ENCODE measurements around the gene PGK1. TPM values are rescaled to one million over a fixed set of nuclear protein-coding genes. Genes with fewer than 3 reads are reported as not detected.
"Not testable (repeated sequence)": the region's sequence is repeated elsewhere in the genome, so short reads cannot be mapped to it uniquely, and the experiment has no call there.

PGK1 gene
- 100 to 1,000 TPM in 2 of 3 donors, 10 to 100 TPM in 1; 63.5 to 217 (median 145) TPM for polyA plus RNA-seq

DNA sequence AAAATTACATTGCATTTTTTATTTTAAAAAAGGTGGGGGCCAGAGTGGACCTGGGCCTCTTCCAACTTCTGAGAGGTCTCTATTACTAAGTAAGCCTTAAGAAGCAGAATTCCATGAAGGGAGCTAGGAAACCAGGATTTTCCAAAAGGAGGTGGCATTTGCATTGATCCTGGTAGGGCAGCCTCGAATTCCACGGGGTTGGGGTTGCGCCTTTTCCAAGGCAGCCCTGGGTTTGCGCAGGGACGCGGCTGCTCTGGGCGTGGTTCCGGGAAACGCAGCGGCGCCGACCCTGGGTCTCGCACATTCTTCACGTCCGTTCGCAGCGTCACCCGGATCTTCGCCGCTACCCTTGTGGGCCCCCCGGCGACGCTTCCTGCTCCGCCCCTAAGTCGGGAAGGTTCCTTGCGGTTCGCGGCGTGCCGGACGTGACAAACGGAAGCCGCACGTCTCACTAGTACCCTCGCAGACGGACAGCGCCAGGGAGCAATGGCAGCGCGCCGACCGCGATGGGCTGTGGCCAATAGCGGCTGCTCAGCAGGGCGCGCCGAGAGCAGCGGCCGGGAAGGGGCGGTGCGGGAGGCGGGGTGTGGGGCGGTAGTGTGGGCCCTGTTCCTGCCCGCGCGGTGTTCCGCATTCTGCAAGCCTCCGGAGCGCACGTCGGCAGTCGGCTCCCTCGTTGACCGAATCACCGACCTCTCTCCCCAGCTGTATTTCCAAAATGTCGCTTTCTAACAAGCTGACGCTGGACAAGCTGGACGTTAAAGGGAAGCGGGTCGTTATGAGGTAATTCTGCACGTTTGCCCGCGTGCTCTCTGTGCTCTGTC lies at the start of gene PGK1:
PGK1 (plus strand) TSS at position 626 of the 824 bp plus-strand sequence; CDS start at position 719, 93 bp downstream.
- WGBS, 3 donors = 0 to 28% (median 1%) methylated on average over 49 to 72 of the region's 72 CpGs
- H3K27ac ChIP-seq (ENCODE audit: low read depth, low read length) = peak within 1 kb of the TSS; percentile 92

DNA sequence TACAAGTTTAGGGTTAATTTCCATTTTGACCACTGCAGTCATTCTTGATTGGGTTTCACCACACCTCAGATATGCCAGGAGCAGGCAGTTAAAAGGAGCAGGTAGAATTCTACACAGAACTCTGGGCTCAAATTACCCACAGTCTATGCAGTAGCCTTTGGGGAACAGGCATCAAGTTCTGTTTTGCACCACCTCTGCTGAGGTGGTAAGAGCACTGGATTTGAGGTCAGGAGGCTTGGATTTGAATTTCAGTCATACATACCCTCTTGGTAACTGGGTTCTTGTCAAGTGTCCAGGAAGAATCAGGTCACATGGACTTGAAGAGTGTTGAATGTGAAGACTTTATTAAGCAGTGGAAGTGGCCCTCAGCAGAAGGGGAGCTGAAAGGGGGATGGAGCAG lies 40.4 kb upstream of the PGK1 start:
- no peak overlapping the region for H3K27ac ChIP-seq (ENCODE audit: low read depth, low read length)

DNA sequence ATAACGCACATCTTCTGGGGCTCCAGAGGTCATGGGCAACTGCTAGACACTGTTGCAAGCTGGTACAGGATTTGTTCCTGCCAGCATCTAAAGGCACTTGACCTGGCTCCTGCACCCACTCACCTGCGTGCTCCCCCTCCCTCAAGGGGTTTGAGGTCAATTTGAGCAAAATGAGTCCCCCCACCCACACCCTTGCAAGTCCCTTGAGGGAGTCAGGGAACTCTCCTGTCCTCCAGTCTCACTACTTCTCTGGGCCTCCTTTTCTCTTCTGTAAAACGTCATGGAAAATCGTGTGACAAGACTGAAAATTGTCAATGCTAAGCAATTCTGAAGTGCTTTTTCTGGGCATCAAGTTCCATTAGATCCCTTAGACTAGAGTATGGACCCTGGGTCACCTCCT lies 39.9 kb upstream of the PGK1 start:
- H3K27ac ChIP-seq (ENCODE audit: low read depth, low read length) = no peak overlapping the region
- 73 to 91% (median 91%) methylated on average over 3 to 4 of the region's 4 CpGs for WGBS, 3 donors

DNA sequence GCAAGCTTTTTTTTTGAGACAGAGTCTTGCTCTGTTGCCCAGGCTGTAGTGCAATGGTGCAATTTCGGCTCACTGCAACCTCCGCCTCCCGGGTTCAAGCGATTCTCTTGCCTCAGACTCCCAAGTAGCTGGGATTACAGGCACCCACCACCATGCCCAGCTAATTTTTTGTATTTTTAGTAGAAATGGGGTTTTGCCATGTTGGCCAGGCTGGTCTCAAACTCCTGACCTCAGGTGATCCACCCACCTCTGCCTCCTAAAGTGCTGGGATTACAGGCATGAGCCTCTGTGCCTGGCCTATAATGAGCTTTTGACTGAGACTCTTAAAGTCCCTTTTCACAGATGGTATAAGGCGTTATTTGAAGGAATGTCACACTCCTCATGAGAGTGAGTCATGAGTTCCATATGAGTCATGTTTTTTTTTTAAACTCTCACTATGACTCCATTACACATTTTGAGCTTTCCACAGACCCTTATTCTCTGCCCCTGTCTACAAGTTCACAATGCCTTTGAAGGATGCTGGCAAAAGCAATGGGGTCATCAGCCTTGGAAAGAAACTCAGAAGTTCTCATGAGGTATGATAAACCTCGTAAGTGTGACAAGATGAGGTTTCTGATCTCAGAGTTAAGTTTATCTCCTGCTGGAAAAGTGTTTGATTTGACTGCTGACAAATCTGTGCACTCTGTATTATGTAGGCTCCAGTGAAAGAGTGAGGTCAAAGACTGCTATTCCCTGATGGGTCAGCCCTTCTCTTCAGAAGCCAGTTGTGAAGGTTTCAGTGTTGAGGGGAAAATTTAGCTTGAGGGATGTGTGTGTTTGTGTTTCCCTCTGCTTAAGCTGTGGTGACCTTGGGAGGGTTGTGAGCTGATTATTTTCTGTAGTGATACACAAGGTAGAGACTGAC lies 39.1 kb upstream of the PGK1 start:
- not testable (repeated sequence) for H3K27ac ChIP-seq (ENCODE audit: low read depth, low read length)
- 76 to 86% (median 84%) methylated on average over 6 of the region's 6 CpGs for WGBS, 3 donors

DNA sequence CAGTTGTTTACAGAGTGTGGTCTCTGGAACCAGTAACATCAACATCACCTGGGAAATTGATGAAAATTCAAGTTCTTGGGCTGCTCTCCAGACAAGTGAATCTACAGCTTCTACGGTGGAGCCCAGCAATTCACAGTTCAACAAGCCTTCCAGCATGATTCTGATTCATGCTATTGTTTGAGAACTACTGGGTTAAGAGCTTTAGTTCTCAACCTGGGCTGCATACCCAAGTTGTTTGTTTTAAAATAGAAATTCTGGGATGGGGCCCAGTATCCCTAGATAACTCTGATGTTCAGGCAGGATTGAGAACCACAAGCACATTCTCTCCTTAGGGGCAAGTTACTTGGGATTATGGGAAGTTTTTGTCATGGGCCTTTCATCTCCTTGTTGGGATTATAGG lies 37.9 kb upstream of the PGK1 start:
- 67 to 88% (median 87%) methylated on average over 1 of the region's 1 CpG for WGBS, 3 donors
- H3K27ac ChIP-seq (ENCODE audit: low read depth, low read length) = no peak overlapping the region

DNA sequence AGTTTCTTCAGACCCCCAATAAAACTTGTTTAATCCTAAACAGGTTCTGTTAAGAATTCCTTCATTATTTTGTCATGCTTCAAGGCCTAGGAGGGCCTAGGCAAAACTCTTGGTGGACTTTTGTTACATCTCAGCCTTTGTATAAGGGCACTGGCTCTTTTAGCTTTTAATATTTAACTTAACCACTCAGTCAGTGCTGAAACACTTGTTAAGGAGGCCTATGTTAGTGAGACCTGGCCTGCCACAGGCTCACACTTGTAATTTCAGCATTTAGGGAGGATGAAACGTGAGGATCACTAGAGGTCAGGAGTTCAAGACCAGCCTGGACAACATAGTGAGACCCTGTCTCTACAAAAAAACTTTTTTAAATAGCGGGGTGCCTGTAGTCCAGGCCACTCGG lies 32.7 kb upstream of the PGK1 start:
- H3K27ac ChIP-seq (ENCODE audit: low read depth, low read length) = no peak overlapping the region
- 66 to 91% (median 80%) methylated on average over 3 of the region's 3 CpGs for whole genome bisulfite sequencing, 3 donors

DNA sequence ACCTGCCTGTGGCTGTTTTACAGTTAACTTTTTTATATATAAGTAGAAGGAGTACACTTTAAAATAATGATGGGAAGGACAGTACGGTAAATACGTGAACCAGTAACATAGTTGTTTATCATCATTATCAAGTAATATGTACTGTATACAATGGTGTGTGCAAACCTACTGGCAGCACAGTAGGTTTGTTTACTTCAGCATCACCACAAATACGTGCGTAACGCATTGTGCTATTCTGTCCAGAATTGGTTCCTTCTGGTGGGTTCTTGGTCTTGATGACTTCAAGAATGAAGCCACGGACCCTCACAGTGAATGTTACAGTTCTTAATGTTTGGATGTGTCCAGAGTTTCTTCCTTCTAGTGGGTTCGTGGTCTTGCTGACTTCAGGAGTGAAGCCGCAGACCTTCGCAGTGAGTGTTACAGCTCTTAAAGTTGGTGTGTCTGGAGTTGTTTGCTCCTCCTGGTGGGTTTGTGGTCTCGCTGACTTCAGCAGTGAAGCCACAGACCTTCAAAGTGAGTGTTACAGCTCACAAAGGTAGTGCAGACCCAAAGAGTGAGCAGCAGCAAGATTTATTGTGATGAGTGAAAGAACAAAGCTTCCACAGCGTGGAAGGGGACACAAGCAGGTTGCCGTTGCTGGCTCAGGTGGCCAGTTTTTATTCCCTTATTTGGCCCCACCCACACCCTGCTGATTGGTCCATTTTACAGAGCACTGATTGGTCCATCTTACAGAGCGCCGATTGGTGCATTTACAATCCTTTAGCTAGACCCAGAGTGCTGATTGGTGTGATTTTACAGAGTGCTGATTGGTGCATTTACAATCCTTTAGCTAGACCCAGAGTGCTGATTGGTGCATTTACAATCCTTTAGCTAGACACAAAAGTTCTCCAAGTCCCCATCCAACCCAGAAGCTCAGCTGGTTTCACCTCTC lies 30.6 kb upstream of the PGK1 start:
- H3K27ac ChIP-seq (ENCODE audit: low read depth, low read length) = not testable (repeated sequence)
- 89 to 92% (median 90%) methylated on average over 14 of the region's 14 CpGs for WGBS, 3 donors

DNA sequence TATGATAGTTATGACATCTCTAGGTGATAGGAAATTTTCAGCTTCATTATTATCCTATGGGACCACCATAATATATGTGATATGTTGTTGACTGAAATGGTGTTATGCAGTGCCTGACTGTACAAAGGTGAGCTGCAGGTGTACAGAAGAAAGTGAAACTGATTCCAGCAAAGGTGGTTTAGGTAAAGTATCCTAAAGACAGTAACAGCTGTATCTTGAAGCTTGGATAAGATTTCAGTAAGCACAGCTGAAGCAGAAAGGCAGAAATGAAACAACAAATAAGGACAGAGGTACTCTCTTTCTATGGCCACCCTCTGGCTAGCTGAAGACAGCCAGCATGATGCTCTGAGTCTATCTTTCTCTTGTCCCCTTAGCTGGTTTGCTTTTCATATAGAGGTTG lies 30.0 kb upstream of the PGK1 start:
- no peak overlapping the region for H3K27ac ChIP-seq (ENCODE audit: low read depth, low read length)

DNA sequence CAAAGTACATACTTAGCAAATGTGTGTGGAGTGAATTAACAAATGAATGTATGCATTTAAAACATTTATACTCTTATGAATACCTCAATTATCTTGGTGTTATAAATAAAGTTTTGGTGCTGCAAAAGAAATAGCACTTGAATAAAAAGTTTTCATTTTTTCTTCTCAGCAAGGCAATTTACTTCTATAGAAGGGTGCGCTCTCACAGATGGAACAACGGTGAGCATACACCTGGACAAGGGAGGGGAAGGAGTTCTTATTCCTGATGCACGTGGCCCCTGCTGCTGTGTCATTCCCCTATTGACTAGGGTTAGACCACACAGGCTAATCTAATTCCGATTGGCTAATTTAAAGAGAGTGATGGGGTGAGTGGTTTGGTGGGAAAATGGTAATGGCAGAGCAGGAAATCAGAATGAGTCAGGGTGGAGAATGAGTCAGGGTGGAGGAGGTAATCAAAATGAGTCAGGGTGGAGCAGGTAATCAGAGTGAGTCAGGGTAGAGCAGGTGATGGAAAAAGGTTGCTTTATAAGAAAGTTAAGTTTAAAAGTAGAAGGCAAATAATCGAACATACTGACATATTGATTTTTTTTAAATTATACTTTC lies 28.2 kb upstream of the PGK1 start:
- WGBS, 3 donors = 81 to 90% (median 83%) methylated on average over 5 of the region's 5 CpGs
- H3K27ac ChIP-seq (ENCODE audit: low read depth, low read length) = no peak overlapping the region

DNA sequence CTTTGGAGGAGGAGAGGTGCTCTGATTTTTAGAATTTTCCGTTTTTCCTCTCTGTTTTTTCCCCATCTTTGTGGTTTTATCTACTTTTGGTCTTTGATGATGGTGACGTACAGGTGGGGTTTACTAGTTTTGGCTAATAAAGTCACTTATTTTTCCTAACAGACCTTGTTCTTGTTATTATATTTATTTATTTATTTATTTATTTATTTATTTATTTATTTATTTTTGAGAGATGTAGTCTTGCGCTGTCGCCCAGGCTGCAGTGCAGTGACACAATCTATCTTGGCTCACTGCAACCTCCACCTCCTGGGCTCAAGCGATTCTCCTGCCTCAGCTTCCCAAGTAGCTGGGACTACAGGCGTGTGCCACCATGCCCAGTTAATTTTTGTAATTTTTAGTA lies 22.6 kb upstream of the PGK1 start:
- not testable (repeated sequence) for H3K27ac ChIP-seq (ENCODE audit: low read depth, low read length)
- 81 to 94% (median 93%) methylated on average over 6 of the region's 6 CpGs for WGBS, 3 donors

DNA sequence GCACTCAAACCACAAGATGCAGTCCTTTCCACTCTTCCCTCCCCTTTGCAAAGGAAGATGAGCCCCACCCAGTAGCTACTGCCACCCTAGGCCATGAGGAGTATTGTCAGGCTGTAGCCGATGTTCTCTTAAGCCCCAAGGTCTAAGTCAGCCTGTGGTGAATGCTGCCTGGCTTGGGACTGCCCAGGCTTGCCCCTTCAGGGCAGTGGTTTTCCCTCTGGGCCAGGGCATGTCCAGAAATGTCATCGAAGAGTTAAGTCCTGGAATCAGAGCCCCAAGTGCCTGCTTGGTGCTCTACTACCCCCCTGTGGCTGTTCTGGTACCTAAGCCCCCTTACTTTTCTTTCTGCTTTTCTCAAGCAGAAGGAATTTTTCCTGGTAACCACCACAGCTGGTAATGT lies 11.8 kb upstream of the PGK1 start:
- WGBS, 3 donors = 30 to 33% (median 31%) methylated on average over 2 of the region's 2 CpGs
- no peak overlapping the region for H3K27ac ChIP-seq (ENCODE audit: low read depth, low read length)

DNA sequence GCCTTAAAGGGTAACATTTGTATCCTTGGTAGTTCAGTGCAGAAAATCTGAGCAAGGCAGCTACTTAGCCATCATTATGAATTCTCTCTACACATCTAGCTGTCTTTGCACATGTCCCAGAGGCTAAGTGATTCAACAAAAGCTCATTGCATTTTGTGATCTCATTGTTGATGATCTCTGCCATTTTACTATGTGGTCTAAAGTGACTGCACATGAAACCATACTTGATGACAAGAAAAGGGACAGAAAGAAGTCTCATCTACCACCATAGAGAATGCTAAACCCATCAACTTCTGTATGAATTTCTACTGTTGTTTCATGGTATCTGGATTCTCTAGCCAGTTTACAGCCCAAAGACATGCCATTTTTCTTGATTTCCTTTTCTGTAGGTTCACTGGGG lies 5.9 kb upstream of the PGK1 start:
- H3K27ac ChIP-seq (ENCODE audit: low read depth, low read length) = no peak overlapping the region

DNA sequence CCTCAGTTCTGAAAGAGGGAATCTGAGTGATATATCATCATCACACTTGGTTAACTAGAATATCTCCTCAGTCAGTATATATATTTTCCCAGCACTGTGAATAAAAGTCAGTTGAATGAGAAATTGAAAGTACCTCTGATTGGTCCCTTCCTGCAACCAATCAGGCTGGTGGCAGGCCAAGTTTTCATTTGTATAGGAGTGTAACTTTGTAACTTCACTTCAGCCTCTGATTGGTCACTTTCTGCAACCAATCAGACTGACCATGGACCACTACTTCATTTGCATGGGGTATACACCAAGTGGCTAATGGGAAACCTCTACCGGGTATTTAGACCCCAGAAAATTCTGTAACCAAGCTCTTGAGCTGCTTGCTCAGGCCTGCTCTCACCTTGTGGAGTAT lies 2.0 kb upstream of the PGK1 start:
- no peak overlapping the region for H3K27ac ChIP-seq (ENCODE audit: low read depth, low read length)
- 63 to 100% (median 69%) methylated on average over 1 of the region's 1 CpG for WGBS, 3 donors

DNA sequence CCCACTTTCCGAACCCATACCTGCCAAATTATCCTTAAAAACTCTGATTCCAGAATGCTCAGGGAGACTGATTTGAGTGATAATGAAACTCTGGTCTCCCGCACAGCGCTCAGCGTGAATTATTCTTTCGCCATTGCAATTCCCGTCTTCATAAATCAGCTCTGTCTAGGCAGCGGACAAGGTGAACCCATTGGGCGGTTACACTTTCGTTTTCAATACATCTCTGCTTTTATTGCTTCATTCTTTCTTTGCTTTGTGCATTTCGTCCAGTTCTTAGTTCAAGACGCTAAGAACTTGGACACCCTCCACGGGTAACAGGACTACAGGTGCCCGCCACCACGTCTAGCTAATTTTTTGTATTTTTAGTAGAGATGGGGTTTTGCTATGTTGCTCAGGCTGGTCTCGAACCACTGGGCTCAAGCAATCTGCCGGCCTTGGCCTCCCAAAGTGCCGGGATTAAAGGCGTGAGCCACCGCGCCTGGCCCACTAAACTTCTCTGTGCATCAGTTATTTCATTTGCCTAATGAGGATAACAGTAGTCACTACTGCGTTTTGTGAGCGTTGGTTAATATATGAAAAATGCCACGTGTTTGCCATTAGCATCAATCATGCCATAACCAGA lies 936 bp upstream of the PGK1 start:
- H3K27ac ChIP-seq (ENCODE audit: low read depth, low read length) = peak overlapping the region; percentile 86
- WGBS, 3 donors = 68 to 72% (median 71%) methylated on average over 23 of the region's 23 CpGs

DNA sequence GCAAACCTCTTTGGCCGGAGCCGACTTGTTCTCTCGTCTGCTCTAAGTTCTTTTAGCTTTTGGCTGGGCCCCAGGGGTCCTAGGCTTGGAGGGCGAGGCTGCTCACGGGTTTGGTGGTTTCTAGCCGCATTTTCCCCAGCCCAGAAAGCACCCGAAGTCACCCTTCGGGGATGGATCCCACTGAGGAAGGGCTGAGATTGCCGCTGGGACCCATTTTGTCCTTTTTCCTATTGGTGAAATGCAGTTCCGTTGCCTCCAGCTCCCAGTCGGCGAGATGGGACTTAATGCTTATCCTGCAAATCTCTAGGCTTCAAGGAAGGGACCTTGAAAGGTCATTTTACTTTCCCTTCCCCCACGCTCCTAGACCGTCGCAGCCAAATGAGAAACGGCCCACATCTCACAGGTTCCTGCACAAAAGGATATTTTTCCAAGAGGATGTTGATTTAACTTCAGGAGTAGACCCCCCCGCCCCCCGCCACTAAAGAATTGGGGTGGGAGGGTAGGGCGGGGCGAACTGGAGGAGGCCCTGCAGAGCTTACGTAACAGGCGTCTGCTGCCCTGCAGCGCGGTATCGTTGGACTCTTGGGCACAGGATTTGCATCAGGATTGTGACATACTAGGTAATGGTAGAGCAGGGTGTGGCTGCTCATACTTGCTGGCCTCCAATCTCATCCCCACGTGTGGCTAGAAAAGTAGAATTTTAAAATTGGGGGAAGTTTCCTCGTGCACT lies 564 bp downstream of the PGK1 start:
- WGBS, 3 donors = 0 to 28% (median 1%) methylated on average over 22 to 27 of the region's 27 CpGs
- H3K27ac ChIP-seq (ENCODE audit: low read depth, low read length) = peak overlapping the region; percentile 92

DNA sequence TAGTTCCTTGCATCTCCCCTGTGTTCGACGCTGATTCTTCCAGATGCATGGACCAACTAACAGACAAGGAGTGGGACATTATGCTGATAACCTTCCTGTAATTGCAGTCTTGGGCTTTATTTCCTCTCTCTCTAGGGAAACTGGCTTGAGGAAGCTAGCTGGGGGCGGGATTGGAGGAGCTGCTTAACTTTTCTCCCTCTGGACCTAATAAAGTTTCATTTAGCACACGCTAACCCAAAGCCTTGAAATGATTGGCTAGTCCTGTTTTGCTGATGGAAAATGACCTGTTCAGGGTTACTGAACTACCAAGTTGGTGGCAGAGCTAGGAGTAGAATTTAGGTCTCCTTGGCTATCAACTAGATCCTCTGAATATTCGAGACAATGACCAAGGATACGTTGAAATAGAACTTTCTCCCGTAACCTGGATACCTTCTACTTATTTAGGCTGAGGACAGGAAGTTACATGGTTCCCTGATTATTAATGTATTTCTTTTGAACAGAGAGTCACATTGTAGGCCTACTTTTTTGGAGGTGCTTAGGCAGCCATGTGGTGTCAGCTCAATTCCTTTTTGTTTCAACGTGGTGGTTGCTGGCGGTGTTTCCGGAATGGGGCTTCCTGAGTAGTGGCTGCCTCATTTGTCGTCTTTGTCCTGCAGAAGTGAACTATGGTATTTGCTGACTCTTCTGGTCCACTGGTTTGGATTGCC lies 2.0 kb downstream of the PGK1 start:
- no peak overlapping the region for H3K27ac ChIP-seq (ENCODE audit: low read depth, low read length)
- 31 to 49% (median 46%) methylated on average over 11 of the region's 11 CpGs for WGBS, 3 donors

DNA sequence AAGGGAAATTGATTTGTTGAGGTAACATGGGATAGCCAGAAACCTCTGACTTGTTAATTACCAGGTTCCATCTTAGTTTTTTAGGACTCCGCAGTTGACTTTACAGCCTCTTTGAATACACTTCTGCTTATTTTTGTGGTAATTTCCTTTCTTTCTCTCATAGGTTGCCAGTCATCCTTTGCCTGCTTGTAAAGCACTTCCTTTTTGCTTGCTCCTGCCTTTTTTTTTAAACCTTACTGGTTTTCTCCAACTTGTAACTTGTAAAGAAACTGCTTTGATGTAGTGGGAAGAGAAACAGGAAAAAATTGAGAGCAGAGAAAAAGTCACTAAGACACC lies 2.6 kb downstream of the PGK1 start:
- 37 to 73% (median 72%) methylated on average over 1 of the region's 1 CpG for WGBS, 3 donors
- H3K27ac ChIP-seq (ENCODE audit: low read depth, low read length) = no peak overlapping the region

All from adipose tissue (tissue), 3 donors.